IPS DF 19.7 (cell line): Measurements from ENCODE around the gene RGS4.

Experiments
- DNase-seq: peaks from one replicate; pipeline ENCODE4 v3.0.0-alpha.2; 2013; ENCODE audit warnings: low read depth, low spot score

Gene RGS4

GRCh38 chr1:163069142-163069541 lies at the start of gene RGS4:
Gene RGS4, plus strand, starts transcription at chr1:163069361. Its CDS starts 124 bp downstream, at chr1:163069485.
- peak; percentile 82 for DNase-seq

DNA sequence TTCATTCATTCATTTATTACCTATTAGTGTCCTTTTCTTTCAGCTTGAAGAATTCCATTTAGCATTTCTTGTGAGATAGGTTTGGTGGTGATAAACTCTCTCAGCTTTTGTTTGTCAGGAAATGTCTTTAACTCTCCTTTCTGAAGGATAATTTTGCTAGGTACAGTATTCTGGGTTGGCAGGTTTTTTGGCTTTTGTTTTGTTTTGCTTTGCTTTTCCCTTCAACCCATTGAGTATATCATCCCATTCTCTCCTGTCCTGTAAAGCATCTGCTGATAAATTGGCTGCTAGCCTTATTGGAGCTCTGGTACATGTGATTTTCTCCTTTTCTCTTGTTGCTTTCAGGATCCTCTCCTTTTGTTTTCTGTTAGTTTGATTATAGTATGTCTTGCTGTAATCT lies 47.0 kb upstream of the RGS4 start:
- no peak for DNase-seq

- DNase-seq: no peak
These were observed 41.6 kb upstream of the RGS4 start for GRCh38 chr1:163027610-163028009.

DNA sequence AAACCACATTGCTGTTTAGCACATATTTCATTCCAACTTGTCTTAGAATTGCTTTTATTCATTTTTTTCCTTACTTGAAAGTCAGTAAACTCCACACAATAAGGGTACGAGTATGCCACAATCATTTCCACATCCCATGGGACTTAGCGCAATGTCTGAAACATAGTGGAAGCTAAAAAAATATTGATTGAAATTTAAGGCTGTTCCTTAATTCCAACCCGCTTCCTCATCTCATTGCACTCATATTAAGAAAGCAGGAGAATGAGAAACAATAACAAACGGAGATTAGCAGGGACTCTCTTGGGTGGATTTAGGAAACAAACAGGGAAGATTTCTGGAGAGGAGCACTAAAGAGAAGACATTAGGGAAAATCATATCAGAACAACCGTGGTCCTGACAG lies 39.3 kb upstream of the RGS4 start:
- DNase-seq: no peak

DNA sequence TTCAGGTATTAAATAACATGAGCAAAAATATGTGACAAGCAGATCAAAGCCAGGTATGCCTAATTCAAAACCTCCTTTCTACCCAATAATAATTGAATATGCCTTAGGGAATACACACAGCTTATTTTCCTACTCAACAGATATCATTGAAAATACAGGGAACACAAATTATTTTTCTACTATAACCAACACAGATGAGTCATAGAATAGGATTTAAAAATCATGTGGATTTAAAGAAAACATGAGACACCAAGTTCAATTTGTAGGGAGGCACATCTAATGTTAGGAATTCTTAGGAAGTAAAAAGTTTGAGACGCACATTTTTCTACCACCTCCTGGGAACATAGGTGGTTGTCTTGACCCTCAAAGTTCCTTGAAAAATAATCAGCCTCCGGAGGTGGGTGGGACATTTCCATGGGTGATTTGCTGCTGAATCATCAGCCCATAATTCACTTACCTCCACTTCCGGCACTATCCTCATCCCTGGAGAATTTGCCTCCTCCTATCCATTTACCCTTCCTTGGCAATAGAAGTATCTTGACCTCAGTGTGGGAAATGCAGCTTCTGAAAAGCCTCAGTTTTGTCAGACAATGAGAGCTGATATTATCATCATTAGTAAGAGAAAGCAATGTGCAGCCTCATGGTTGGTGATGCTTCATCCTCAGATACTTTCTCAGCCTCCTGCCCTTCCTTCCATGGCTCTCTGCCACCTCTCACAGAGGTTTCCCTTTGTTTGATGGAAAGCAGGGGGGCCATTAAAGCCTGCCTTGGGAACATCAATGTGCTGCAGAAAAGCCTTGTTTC lies 33.5 kb upstream of the RGS4 start:
- DNase-seq: no peak

DNA sequence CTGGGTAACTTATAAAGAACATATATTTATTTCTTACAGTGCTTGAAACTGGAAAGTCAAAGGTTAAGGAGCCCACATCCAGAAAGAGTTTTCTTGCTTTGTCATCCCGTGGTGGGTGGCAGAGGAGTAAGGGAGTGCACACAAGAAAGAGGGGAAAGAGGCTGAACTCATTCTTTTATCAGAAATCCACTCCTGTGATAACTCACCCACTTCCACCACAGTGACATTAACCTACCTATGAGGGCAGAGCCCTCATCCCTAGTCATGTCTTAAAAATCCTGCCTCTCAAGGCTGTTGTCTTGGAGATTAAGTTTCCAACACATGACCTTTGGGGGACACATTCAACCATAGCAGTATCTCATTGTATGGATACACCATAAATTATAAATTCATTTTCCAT lies 32.5 kb upstream of the RGS4 start:
- no peak for DNase-seq

GRCh38 chr1:163038928-163039706 lies 30.0 kb upstream of the RGS4 start:
- DNase-seq: no peak

- DNase-seq: no peak
These were observed 29.5 kb upstream of the RGS4 start for GRCh38 chr1:163039707-163040093.

DNA sequence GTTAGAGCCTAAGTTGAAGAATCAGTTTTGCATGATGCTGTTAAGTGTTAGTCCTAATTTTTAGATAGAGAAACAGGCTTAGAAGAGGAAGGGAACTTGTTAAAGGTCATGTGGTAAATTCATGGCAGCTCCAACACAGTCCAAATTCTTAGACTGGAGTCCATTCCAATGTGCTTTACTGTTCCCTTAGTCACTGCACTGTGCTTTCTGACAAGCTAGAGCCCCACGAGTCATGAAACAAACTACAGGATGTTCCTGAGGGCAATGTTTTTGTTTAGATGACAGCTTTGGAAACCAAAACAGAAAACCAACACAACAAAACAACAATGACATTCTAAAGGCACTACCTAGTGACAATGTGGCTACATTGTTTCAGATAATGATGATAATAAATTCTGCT lies 23.1 kb upstream of the RGS4 start:
- no peak for DNase-seq

DNA sequence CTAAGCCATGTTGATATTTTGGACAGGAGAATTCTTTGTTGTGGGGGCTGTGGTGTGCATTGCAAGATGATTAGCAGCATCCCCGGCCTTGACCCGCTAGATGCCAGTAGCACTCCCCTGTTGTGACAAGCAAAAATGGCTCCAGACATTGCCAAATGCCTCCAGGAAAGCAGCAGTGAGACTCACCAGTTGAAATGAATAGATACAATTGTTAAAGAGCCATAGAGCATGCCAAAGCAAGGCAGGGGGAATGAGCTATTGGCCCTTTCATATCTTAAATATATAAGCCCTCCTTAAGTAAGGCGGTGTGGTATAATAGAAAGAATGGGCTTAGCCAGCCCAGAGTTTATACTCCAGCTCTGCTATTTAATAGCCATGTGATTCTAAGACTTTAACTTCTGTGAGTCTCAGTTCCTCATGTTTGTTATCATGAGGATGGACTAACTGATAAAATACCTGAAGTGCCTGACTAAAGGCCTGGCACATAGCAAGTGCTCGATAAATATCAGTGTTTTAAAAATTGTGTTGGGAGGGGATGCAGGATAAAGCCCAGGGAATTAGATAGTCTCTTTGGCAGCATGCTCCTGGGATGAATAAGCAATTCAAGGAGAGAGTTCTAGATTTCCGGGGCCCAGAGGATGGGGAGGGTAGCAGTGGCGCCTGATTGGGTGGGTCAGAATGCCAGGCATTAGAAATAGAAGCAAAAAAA lies 21.1 kb upstream of the RGS4 start:
- DNase-seq: no peak

GRCh38 chr1:163048869-163049268 lies 20.3 kb upstream of the RGS4 start:
- no peak for DNase-seq

- no peak for DNase-seq
These were observed 19.9 kb upstream of the RGS4 start for GRCh38 chr1:163049296-163049695.

DNA sequence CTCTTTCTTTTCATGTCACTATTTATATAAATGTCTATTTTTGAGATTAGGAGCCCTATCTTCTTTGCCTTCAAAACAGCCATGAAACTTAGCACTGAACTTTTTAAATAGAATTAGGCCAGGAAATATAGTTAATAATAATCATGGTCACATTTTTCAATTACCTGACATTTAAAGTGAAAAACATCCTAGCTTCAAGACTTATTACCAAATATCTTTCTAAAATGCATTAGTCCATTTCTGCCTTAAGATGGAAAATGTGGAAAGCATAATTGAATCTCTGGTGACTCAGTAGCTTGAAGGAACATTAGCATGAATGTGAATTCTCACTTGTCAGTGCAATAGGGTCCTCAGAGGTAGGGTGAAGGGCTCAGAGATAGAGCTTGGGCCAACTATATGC lies 18.7 kb upstream of the RGS4 start:
- DNase-seq: no peak

DNA sequence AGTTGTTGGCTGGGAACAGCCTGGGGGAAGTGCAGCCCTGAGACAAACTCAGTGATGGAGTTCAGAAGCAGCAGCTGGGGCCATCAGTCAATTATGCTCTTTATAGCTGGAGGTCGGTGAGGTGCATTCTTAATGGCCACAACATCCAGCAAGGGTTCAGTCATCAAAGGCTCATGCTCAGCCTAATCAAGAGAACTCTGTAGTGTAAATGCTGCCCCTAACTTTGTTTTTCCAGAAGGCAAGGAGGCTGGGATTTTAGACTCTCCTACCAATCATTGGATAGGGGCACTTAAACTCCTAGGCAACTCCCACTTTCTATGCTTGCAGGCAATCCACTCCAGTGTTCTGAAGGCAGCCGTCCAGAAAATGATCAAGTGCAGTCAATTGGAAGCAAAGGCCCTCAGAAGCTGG lies 15.0 kb upstream of the RGS4 start:
- no peak for DNase-seq

- no peak for DNase-seq
These were observed 14.2 kb upstream of the RGS4 start for GRCh38 chr1:163055005-163055404.

- DNase-seq: no peak
These were observed 13.6 kb upstream of the RGS4 start for GRCh38 chr1:163055531-163055930.

GRCh38 chr1:163056831-163057230 lies 12.3 kb upstream of the RGS4 start:
- no peak for DNase-seq

DNA sequence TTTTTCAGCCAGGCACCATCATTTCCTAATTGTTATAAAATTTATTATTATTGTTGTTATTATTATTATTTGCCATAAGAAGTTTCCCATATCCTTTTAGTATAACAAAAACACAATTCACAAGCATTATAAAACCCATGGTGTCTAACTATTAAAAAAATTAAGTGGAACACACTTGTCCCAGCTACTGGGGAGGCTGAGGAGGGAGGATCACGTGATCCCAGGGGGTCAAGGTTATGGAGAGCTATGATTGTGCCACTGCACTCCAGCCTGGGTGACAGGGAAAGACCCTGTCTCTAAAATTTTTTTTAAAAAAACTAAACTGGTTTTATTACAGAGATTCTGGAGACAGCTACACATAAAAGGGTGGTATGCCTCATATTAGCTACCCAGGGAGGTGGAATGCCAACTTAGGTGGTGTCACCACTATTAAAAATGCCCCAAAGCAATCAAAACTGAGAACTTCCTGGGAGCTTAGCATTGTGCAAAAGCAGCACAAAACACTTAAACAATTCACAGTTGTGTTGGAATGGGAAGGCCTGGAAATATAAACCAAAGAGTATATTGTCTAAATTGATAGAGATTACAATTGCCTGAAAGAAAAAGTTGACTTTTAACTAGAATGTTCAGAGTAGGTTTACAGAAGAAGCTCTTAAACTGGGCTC lies 8.7 kb upstream of the RGS4 start:
- no peak for DNase-seq

DNA sequence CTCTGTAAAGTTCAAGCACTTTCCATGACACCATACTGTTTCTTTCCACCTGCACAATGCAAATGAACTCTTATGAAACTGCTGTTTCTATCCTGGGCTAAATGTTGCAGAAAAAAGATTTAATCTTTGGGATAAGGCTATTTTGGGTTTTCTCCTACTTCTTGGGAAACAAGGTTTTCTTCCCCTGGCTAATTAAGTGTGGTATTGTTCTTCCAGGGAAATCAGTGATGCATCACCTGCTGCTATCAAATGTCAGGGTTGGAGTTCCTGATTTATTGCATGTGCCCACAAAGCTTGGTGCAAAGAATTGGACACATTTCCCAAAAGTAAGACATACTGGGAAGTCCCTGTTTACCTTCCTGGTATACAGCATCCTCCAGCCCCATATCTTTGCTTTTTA lies 6.0 kb upstream of the RGS4 start:
- DNase-seq: no peak

- no peak for DNase-seq
These were observed 5.6 kb upstream of the RGS4 start for GRCh38 chr1:163063610-163064009.

DNA sequence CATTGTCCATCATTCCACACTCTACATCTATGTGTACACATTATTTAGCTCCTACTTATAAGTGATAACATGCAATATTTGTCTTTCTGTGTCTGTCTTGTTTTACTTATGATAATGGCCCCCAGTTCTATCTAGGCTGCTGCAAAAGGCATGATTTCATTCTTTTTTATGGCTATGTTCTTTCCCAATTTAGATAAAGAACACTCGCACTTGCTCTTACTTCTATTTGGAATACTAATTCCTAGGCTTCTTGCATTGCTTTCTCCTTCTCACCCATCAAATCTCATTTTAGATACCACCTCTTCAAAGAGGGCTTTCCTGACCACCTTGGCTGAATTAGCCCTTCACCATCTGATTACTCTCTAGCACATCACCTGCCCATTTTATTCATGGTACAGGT lies 3.0 kb upstream of the RGS4 start:
- DNase-seq: no peak

DNA sequence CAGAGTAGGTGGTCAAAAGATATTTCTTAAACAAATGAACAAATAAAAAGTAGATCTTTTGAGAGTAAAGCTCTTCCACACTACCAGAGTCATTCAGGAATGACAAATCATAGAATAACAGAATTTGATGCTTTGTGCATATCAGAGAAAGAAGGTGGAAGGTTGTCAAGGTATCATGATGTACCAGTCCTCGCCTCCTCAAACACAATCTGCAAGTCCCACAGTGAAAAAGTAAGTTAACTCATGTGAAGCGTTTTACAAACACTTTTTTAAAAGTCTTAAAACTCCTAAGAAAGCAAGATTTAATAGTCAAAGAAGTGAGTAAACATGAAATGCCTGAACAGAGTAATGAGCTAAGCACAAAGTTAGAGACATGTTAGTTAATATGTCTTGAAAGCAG lies 2.5 kb upstream of the RGS4 start:
- no peak for DNase-seq
